ENCODE measurements around the gene OSBPL10. TPM values are rescaled to one million over a fixed set of nuclear protein-coding genes. Genes with fewer than 3 reads are reported as not detected.

Gene OSBPL10
- total RNA-seq, 1 donor from 2014 or later = 45.4 TPM

DNA sequence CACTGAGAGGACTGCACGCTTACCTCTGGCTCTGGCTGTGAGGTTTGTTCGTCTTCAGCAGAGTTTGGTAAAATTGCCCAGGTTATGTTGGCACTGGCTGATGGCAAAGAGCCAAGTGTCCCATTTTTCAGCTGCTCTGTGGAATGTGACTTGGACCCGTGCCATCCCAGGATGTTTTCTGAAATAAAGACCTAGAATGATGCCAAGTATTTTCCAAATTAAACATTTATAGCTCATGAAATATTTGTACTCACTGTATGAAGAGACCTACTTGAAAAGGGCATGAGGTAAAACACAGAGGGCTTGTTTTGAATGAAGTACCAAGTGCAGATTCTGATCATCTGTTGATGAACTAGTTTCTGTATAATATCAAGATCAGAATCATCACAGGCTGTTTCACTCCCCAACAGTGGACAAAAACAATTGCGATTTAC, 247.8 kb downstream of the OSBPL10 start:
- Mint-ChIP-seq H3K4me1 (ENCODE audit: low read depth) (peaks cover 26% of the 10 kb centered on the region), H3K9me3 (ENCODE audit: low read depth) (peaks cover 6% of the 10 kb centered on the region), H3K27ac (ENCODE audit: unreplicated experiment) (peak overlapping the region; percentile 36), H3K36me3 (ENCODE audit: low read depth) (peaks cover 6% of the 10 kb centered on the region), H3K4me3 (ENCODE audit: unreplicated experiment) (no peak overlapping the region), H3K27me3 (ENCODE audit: low read depth) (no peaks in the 10 kb centered on the region)
- DNase-seq (ENCODE audit: low spot score) = no peak
- TF ChIP-seq, protein P1, sequence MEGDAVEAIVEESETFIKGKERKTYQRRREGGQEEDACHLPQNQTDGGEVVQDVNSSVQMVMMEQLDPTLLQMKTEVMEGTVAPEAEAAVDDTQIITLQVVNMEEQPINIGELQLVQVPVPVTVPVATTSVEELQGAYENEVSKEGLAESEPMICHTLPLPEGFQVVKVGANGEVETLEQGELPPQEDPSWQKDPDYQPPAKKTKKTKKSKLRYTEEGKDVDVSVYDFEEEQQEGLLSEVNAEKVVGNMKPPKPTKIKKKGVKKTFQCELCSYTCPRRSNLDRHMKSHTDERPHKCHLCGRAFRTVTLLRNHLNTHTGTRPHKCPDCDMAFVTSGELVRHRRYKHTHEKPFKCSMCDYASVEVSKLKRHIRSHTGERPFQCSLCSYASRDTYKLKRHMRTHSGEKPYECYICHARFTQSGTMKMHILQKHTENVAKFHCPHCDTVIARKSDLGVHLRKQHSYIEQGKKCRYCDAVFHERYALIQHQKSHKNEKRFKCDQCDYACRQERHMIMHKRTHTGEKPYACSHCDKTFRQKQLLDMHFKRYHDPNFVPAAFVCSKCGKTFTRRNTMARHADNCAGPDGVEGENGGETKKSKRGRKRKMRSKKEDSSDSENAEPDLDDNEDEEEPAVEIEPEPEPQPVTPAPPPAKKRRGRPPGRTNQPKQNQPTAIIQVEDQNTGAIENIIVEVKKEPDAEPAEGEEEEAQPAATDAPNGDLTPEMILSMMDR (IDR thresholded peaks at IDR 0.05) = no peak

DNA sequence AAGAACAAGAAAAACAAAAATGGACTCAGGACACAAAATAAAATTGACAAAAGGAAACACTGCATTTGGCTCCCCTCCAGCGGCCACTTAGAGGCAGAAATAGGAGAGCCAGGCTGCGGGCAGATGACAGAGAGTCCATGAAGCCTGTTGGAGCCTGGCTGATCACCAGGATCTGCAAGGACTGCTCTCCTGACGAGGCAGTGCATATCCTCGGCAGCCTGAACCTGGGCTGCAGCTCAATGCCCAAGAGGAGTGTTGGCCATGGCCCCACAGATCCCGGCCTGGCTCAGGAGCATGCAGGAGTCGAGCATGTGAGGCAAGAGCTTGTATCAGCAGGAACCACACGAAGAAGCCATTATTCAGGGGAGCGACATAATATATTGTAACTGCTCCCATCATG, 248.5 kb downstream of the OSBPL10 start:
- Mint-ChIP-seq H3K27ac (ENCODE audit: unreplicated experiment) (no peak overlapping the region), H3K36me3 (ENCODE audit: low read depth) (peaks cover 6% of the 10 kb centered on the region), H3K4me3 (ENCODE audit: unreplicated experiment) (no peak overlapping the region), H3K4me1 (ENCODE audit: low read depth) (peaks cover 30% of the 10 kb centered on the region), H3K9me3 (ENCODE audit: low read depth) (peaks cover 6% of the 10 kb centered on the region), H3K27me3 (ENCODE audit: low read depth) (no peaks in the 10 kb centered on the region)
- TF ChIP-seq, protein P1 (IDR thresholded peaks at IDR 0.05) = no peak
- no peak for DNase-seq (ENCODE audit: low spot score)

DNA sequence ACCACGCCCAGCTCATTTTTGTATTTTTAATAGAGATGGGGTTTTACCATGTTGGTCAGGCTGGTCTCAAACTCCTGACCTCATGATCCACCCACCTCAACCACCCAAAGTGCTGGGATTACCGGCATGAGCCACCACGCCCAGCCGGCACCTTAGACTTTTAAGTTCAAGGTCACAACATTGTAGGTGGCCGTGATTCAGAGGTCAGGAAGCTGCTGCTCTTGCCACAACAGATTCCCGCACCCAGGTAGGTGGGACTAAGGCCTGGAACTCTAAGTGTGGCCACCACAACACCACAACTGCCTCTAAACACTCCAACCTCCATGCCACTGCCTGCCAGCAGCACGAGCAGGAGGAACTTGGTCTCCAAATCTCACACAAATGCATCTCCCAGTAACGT, 251.5 kb downstream of the OSBPL10 start:
- peaks cover 24% of the 10 kb centered on the region for H3K4me1 Mint-ChIP-seq (ENCODE audit: low read depth)
- TF ChIP-seq, protein P1 (IDR thresholded peaks at IDR 0.05) = no peak
- peaks cover 1% of the 10 kb centered on the region for H3K36me3 Mint-ChIP-seq (ENCODE audit: low read depth)
- H3K27ac Mint-ChIP-seq (ENCODE audit: unreplicated experiment) = no peak overlapping the region
- no peaks in the 10 kb centered on the region for H3K9me3 Mint-ChIP-seq (ENCODE audit: low read depth)
- H3K4me3 Mint-ChIP-seq (ENCODE audit: unreplicated experiment) = no peak overlapping the region
- H3K27me3 Mint-ChIP-seq (ENCODE audit: low read depth) = no peaks in the 10 kb centered on the region
- no peak for DNase-seq (ENCODE audit: low spot score)

DNA sequence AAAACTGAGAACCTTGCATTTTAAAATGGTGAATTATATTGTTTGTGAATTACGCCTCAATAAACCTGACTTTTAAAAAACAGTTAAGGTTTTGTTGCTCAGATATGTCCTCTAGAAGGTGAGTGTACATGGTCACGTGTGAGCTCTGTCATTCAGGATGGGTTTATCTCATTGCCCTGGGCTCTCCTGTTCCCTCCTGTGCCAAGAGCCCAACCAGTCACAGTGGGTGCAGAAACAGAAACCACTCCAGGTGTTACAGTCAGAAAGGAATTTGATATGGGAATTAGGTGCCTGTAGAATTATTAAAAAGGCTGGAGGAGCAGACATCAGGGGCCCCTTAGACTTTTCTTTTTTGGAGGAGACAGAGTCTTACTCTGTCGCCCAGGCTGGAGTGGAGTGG, 252.0 kb downstream of the OSBPL10 start:
- H3K9me3 Mint-ChIP-seq (ENCODE audit: low read depth) = no peaks in the 10 kb centered on the region
- H3K36me3 Mint-ChIP-seq (ENCODE audit: low read depth) = peaks cover 1% of the 10 kb centered on the region
- H3K27ac Mint-ChIP-seq (ENCODE audit: unreplicated experiment) = no peak overlapping the region
- DNase-seq (ENCODE audit: low spot score) = no peak
- H3K4me1 Mint-ChIP-seq (ENCODE audit: low read depth) = peaks cover 20% of the 10 kb centered on the region
- TF ChIP-seq, protein P1 (IDR thresholded peaks at IDR 0.05) = no peak
- H3K27me3 Mint-ChIP-seq (ENCODE audit: low read depth) = no peaks in the 10 kb centered on the region
- no peak overlapping the region for H3K4me3 Mint-ChIP-seq (ENCODE audit: unreplicated experiment)

DNA sequence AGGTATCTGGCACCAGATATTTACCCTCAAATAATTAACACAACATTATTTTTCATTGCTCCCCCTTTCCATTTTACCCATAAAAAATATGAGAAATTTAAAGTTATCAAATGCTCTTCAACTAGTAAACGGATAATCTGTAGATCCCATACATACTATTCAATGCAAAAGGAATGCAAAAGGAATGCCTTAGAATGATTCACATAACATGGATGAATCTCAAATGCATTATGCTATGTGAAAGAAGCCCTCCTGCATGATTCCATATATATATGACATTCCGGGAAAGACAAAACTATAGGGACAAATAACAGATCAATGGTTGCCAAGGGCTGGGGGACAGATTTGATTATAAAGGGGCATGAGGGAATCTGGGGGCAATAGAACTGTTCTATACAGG, 252.7 kb downstream of the OSBPL10 start:
- Mint-ChIP-seq H3K36me3 (ENCODE audit: low read depth) (peaks cover 1% of the 10 kb centered on the region), H3K9me3 (ENCODE audit: low read depth) (no peaks in the 10 kb centered on the region), H3K4me1 (ENCODE audit: low read depth) (peaks cover 16% of the 10 kb centered on the region), H3K4me3 (ENCODE audit: unreplicated experiment) (no peak overlapping the region), H3K27me3 (ENCODE audit: low read depth) (no peaks in the 10 kb centered on the region), H3K27ac (ENCODE audit: unreplicated experiment) (no peak overlapping the region)
- DNase-seq (ENCODE audit: low spot score) = no peak
- TF ChIP-seq, protein P1 (IDR thresholded peaks at IDR 0.05) = no peak
